GM06990 (cell line): Measurements from ENCODE around the gene RNF113B.

Experiments used
- DNase-seq: peaks from one replicate; pipeline ENCODE4 v3.0.0-alpha.2; 2011; ENCODE audit not compliant: insufficient read length; ENCODE audit errors: extremely low read depth
- H3K27me3 ChIP-seq: replicated peaks from 2 replicates; pipeline ENCODE4 v1.6.0; 2011; ENCODE audit warnings: low read length; ENCODE audit not compliant: control insufficient read depth, insufficient read depth
- H3K36me3 ChIP-seq: 2 replicates; pipeline ENCODE4 v1.5.1; 2011; ENCODE audit warnings: low read length; ENCODE audit not compliant: control insufficient read depth, insufficient read depth
- H3K4me3 ChIP-seq: replicated peaks from 2 replicates; pipeline ENCODE4 v1.5.1; 2011; ENCODE audit warnings: low read depth, mild to moderate bottlenecking, control low read depth, low read length
- CTCF ChIP-seq: IDR thresholded peaks from 2 replicates; pipeline ENCODE4 v1.5.1; 2011; ENCODE audit warnings: low read length, control low read depth, mild to moderate bottlenecking, inconsistent platforms; ENCODE audit not compliant: insufficient read depth, poor library complexity, severe bottlenecking

The RNF113B gene

GRCh38 chr13:98150832-98151479 is 26.1 kb downstream of the RNF113B start:
- no peaks in the 10 kb centered on the region for H3K36me3 ChIP-seq
- H3K4me3 ChIP-seq: no peak overlapping the region; the same call in 1 of the 2 replicates
- H3K27me3 ChIP-seq: no peaks in the 10 kb centered on the region
- DNase-seq: no peak
- no peak for TF ChIP-seq CTCF

- H3K36me3 ChIP-seq: no peaks in the 10 kb centered on the region
- TF ChIP-seq CTCF: no peak
- no peaks in the 10 kb centered on the region for H3K27me3 ChIP-seq
- H3K4me3 ChIP-seq: no peak overlapping the region
- DNase-seq: no peak
These were observed 29.5 kb downstream of the RNF113B start for GRCh38 chr13:98147521-98147920.

GRCh38 chr13:98144801-98145350 is 32.2 kb downstream of the RNF113B start:
- TF ChIP-seq CTCF: peak; percentile 14
- Histone ChIP-seq H3K27me3 (0 out of 2 replicates have a peak, but pooled peaks cover 2% of the 10 kb centered on the region), H3K4me3 (no peak overlapping the region), H3K36me3 (no peaks in the 10 kb centered on the region)
- no peak for DNase-seq

- Histone ChIP-seq H3K27me3 (peaks cover 2% of the 10 kb centered on the region; the same call in 1 of the 2 replicates), H3K36me3 (no peaks in the 10 kb centered on the region), H3K4me3 (peak overlapping the region; percentile 61)
- DNase-seq: no peak
- TF ChIP-seq CTCF: no peak
These were observed 32.9 kb downstream of the RNF113B start for GRCh38 chr13:98144027-98144741.

- DNase-seq: no peak
- H3K36me3 ChIP-seq: no peaks in the 10 kb centered on the region
- peaks cover 2% of the 10 kb centered on the region; the same call in 1 of the 2 replicates for H3K27me3 ChIP-seq
- peak overlapping the region; percentile 61 for H3K4me3 ChIP-seq
- no peak for TF ChIP-seq CTCF
These were observed 33.5 kb downstream of the RNF113B start for GRCh38 chr13:98143601-98144026.
